T-cell (primary cell): ENCODE measurements around the gene ADM5. TPM values are rescaled to one million over a fixed set of nuclear protein-coding genes. Genes with fewer than 3 reads are reported as not detected.
A peak's percentile ranks its signal among the peaks of the same experiment; 100 is the strongest.

Source experiments
- ATAC-seq, 4 experiments: fragments of 200-7000 bp in 3 of 4; fragments of 150-1000 bp in 1 of 4; cut with Tn5 transposase; replicated peaks in 1 of 4; 1 replicate in 3 of 4; 2 replicates in 1 of 4; pipeline ENCODE4 v1.10.0; 2021; ENCODE audit warnings: moderate library complexity in 3 of 4, mild to moderate bottlenecking in 2 of 4, moderate number of reproducible peaks in 1 of 4
- CTCF ChIA-PET, 2 donors: fragments of 300-600 bp; sonication (Branson Sonifier 250); formaldehyde crosslinking; loops; one replicate each; lab custom pipeline; 2022; ENCODE audit warnings: antibody characterized with exemption in 2 of 2; lab: Charles Lee
- POLR2A ChIA-PET, 2 donors: fragments of 300-600 bp; sonication (Branson Sonifier 250); formaldehyde crosslinking; loops; one replicate each; lab custom pipeline; 2022; ENCODE audit warnings: antibody characterized with exemption in 2 of 2; lab: Charles Lee
- DNase-seq, 35 experiments: peaks; one replicate each; pipeline versions ENCODE4 v3.0.0 to v3.0.0-alpha.2; 2013 to 2023
- H3K27ac ChIP-seq: one replicate; pipeline ENCODE4 v1.5.1; 2013; ENCODE audit warnings: low read length
- H3K27me3 ChIP-seq, 2 experiments: replicated peaks in 1 of 2; 1 replicate in 1 of 2; 2 replicates in 1 of 2; pipeline versions ENCODE4 v1.6.1 to v1.7.0; 2013; ENCODE audit warnings: low read length in 1 of 2, mixed read lengths in 1 of 2; ENCODE audit not compliant: control insufficient read depth in 2 of 2, insufficient read depth in 2 of 2; ENCODE audit errors: extremely low read depth in 1 of 2
- H3K36me3 ChIP-seq, 2 donors: 1 replicate in 1 of 2; 2 replicates in 1 of 2; pipeline versions ENCODE4 v1.6.1 to v1.7.0; 2013; ENCODE audit warnings: low read length in 1 of 2; ENCODE audit not compliant: control insufficient read depth in 2 of 2, insufficient read depth in 1 of 2; ENCODE audit errors: extremely low read depth in 1 of 2
- H3K4me1 ChIP-seq, 2 experiments: 1 replicate in 1 of 2; 2 replicates in 1 of 2; pipeline versions ENCODE4 v1.6.1 to v1.7.0; 2013; ENCODE audit warnings: low read length in 2 of 2, mixed read lengths in 1 of 2; ENCODE audit not compliant: insufficient read depth in 2 of 2, control insufficient read depth in 1 of 2; ENCODE audit errors: extremely low read depth in 1 of 2
- H3K4me3 ChIP-seq, 2 donors: 1 replicate in 1 of 2; 2 replicates in 1 of 2; pipeline versions ENCODE4 v1.5.1 to v1.7.0; 2013; ENCODE audit warnings: mild to moderate bottlenecking in 2 of 2, low read length in 1 of 2, moderate library complexity in 1 of 2; ENCODE audit not compliant: control insufficient read depth in 1 of 2; ENCODE audit errors: extremely low read depth in 1 of 2
- H3K9me3 ChIP-seq: 2 replicates; pipeline ENCODE4 v1.7.0; 2013
- H3K27ac Mint-ChIP-seq, 2 donors: one replicate each; pipeline ENCODE4 v1.8.0; 2020 to 2021; ENCODE audit warnings: mild to moderate bottlenecking in 2 of 2, mixed read lengths in 2 of 2
- H3K27me3 Mint-ChIP-seq, 2 donors: one replicate each; pipeline ENCODE4 v1.8.0; 2021 to 2022; ENCODE audit warnings: mixed read lengths in 2 of 2
- H3K36me3 Mint-ChIP-seq: one replicate; pipeline ENCODE4 v1.8.0; 2021; ENCODE audit warnings: mixed read lengths
- H3K4me1 Mint-ChIP-seq, 3 donors: one replicate each; pipeline ENCODE4 v1.8.0; 2020 to 2022; ENCODE audit warnings: mixed read lengths in 3 of 3, mild to moderate bottlenecking in 1 of 3
- H3K4me3 Mint-ChIP-seq, 3 donors: one replicate each; pipeline ENCODE4 v1.8.0; 2020 to 2022; ENCODE audit warnings: mild to moderate bottlenecking in 3 of 3, mixed read lengths in 3 of 3, moderate library complexity in 3 of 3
- H3K9me3 Mint-ChIP-seq, 3 donors: one replicate each; pipeline ENCODE4 v1.8.0; 2020 to 2022; ENCODE audit warnings: mixed read lengths in 3 of 3
- WGBS: methylation state at CpG from one replicate; pipeline ENCODE4 v1.1.5; 2013; ENCODE audit warnings: missing lambda C conversion rate; ENCODE audit not compliant: insufficient coverage; 5-methylcytosine and 5-hydroxymethylcytosine counted together
- total RNA-seq, 35 experiments: library from RNA in 6 of 35; stranded (reverse) in 6 of 35; fragments of 120-200 nt in 1 of 35; gene quantifications; one replicate each; pipeline versions ENCODE4 v1.2.1 to v1.2.4 and lab custom pipeline; 2013 to 2026

Gene ADM5
- total RNA-seq, 5 donors from 2014 or later (not counting 1 experiment from before 2014, with no cell fraction given) = 3.5 to 6.4 (median 5.6) TPM

- Histone ChIP-seq H3K27ac (peak overlapping the region; percentile 30), H3K9me3 (no peaks in the 10 kb centered on the region), H3K36me3 (peaks cover 36 to 90% of the 10 kb centered on the region in 2 donors), H3K4me3 (no peak overlapping the region), H3K27me3 (no peaks in the 10 kb centered on the region), H3K4me1 (peaks cover 0 to 32% of the 10 kb centered on the region in 2 experiments)
- POLR2A ChIA-PET = no interaction called here
- ATAC-seq (no peak), DNase-seq (no peak)
- Mint-ChIP-seq H3K9me3 (no peaks in the 10 kb centered on the region), H3K27me3 (no peaks in the 10 kb centered on the region), H3K36me3 (peaks cover 18% of the 10 kb centered on the region), H3K27ac (peak overlapping the region in 1 of 2 donors; percentile 36), H3K4me1 (peaks cover 7 to 27% (median 24%) of the 10 kb centered on the region in 3 donors), H3K4me3 (no peak overlapping the region)
- CTCF ChIA-PET = no interaction called here
- WGBS = 94% methylated on average over 7 of the region's 12 CpGs
These were observed 30.6 kb upstream of the ADM5 start for GRCh38 chr19:49658566-49659442.

GRCh38 chr19:49660338-49660961 lies 28.9 kb upstream of the ADM5 start:
- Mint-ChIP-seq H3K27me3 (no peaks in the 10 kb centered on the region), H3K27ac (peak overlapping the region in 1 of 2 donors; percentile 22), H3K4me1 (peaks cover 24 to 36% (median 27%) of the 10 kb centered on the region in 3 donors), H3K4me3 (no peak overlapping the region), H3K9me3 (no peaks in the 10 kb centered on the region), H3K36me3 (peaks cover 11% of the 10 kb centered on the region)
- H3K9me3 ChIP-seq = no peaks in the 10 kb centered on the region
- peaks cover 0 to 40% of the 10 kb centered on the region in 2 experiments for H3K4me1 ChIP-seq
- no peaks in the 10 kb centered on the region for H3K27me3 ChIP-seq
- H3K4me3 ChIP-seq = no peak overlapping the region
- ChIA-PET POLR2A (interaction anchor here in 1 of 2 donors (0.7 kb wide), 1 partner anchor 92 kb away, joined by 3 read pairs; no protein-coding TSS in a partner anchor), CTCF (interaction anchor here in 1 of 2 donors (0.6 kb wide), 1 partner anchor 48 kb away, joined by 4 read pairs; no protein-coding TSS in a partner anchor)
- ATAC-seq (no peak), DNase-seq (no peak)
- WGBS = 95% methylated on average over 4 of the region's 15 CpGs
- H3K27ac ChIP-seq = no peak overlapping the region
- peaks cover 24 to 76% of the 10 kb centered on the region in 2 donors for H3K36me3 ChIP-seq

GRCh38 chr19:49662011-49662410 lies 27.4 kb upstream of the ADM5 start:
- CTCF ChIA-PET = interaction anchor here (0.5 to 0.8 kb wide), 2 partner anchors 22 to 238 kb away, joined by 6 read pairs; partner anchors contain the start of gene RRAS (in 1 of the 2)
- Mint-ChIP-seq H3K27me3 (no peaks in the 10 kb centered on the region), H3K4me3 (peak overlapping the region in 1 of 3 donors; percentile 93), H3K36me3 (peaks cover 2% of the 10 kb centered on the region), H3K4me1 (peaks cover 37 to 48% (median 40%) of the 10 kb centered on the region in 3 donors), H3K27ac (peak overlapping the region in 1 of 2 donors; percentile 52), H3K9me3 (no peaks in the 10 kb centered on the region)
- Histone ChIP-seq H3K27ac (peak overlapping the region; percentile 78), H3K4me3 (no peak overlapping the region), H3K4me1 (peaks cover 4 to 51% of the 10 kb centered on the region in 2 experiments), H3K36me3 (peaks cover 24 to 61% of the 10 kb centered on the region in 2 donors), H3K27me3 (no peaks in the 10 kb centered on the region), H3K9me3 (no peaks in the 10 kb centered on the region)
- ATAC-seq = no peak
- 92% methylated on average over 10 of the region's 16 CpGs for WGBS
- POLR2A ChIA-PET = no interaction called here
- DNase-seq = no peak

- H3K27ac ChIP-seq = peak overlapping the region; percentile 78
- no peaks in the 10 kb centered on the region for H3K27me3 ChIP-seq
- peaks cover 15 to 49% of the 10 kb centered on the region in 2 donors for H3K36me3 ChIP-seq
- no peaks in the 10 kb centered on the region for H3K27me3 Mint-ChIP-seq
- no peak for ATAC-seq
- H3K4me3 ChIP-seq = peak overlapping the region in 1 of 2 donors; percentile 93
- ChIA-PET CTCF (interaction anchor here (0.7 to 3.2 kb wide), 3 partner anchors 9 to 164 kb away, joined by 3 to 30 read pairs (median 3); partner anchors contain the start of gene RRAS (in 1 of the 2)), POLR2A (interaction anchor here in 1 of 2 donors (0.8 kb wide), 1 partner anchor 184 kb away, joined by 4 read pairs; no protein-coding TSS in a partner anchor)
- peak overlapping the region; percentile 100 for H3K27ac Mint-ChIP-seq
- DNase-seq = no peak
- H3K36me3 Mint-ChIP-seq = peaks cover 2% of the 10 kb centered on the region
- peaks cover 4 to 51% of the 10 kb centered on the region in 2 experiments for H3K4me1 ChIP-seq
- H3K4me3 Mint-ChIP-seq = peak overlapping the region; percentile 93 to 100 (median 99)
- 95% methylated on average over 7 of the region's 12 CpGs for WGBS
- H3K9me3 Mint-ChIP-seq = no peaks in the 10 kb centered on the region
- peaks cover 37 to 52% (median 42%) of the 10 kb centered on the region in 3 donors for H3K4me1 Mint-ChIP-seq
- H3K9me3 ChIP-seq = no peaks in the 10 kb centered on the region
These were observed 26.2 kb upstream of the ADM5 start for GRCh38 chr19:49663224-49663623.

GRCh38 chr19:49664171-49665035 lies 25.0 kb upstream of the ADM5 start:
- ATAC-seq (peak; percentile 71 to 77 (median 73)), DNase-seq (peak; percentile 76 to 95 (median 90))
- Mint-ChIP-seq H3K36me3 (peaks cover 2% of the 10 kb centered on the region), H3K27me3 (no peaks in the 10 kb centered on the region), H3K4me3 (peak overlapping the region; percentile 93 to 100 (median 99)), H3K9me3 (no peaks in the 10 kb centered on the region), H3K27ac (peak overlapping the region; percentile 100), H3K4me1 (peaks cover 37 to 49% (median 40%) of the 10 kb centered on the region in 3 donors)
- CTCF ChIA-PET = interaction anchor here (0.5 to 3.2 kb wide), 11 partner anchors 9 to 173 kb away, joined by 3 to 30 read pairs (median 3); partner anchors contain the start of genes PRMT1 (in 1 of the 2), RRAS (in 1 of the 2) and SCAF1 (in 1 of the 2)
- Histone ChIP-seq H3K36me3 (peaks cover 7 to 37% of the 10 kb centered on the region in 2 donors), H3K27me3 (no peaks in the 10 kb centered on the region), H3K4me1 (peaks cover 4 to 48% of the 10 kb centered on the region in 2 experiments), H3K4me3 (peak overlapping the region; percentile 93), H3K9me3 (no peaks in the 10 kb centered on the region), H3K27ac (peak overlapping the region; percentile 78)
- under 1% methylated on average over 53 of the region's 53 CpGs for WGBS
- POLR2A ChIA-PET = interaction anchor here in 1 of 2 donors (0.7 to 1.8 kb wide), 4 partner anchors 12 to 185 kb away, joined by 3 to 6 read pairs (median 4); partner anchors contain the start of gene RRAS
